Measurements from ENCODE around the gene POLR1A.

The POLR1A gene

GRCh38 chr2:86118130-86118529 lies 12.4 kb upstream of the POLR1A start:
- H3K27ac ChIP-seq, result no peak overlapping the region
- TF ChIP-seq CTCF (IDR thresholded peaks at IDR 0.05) (no peak), ZFX (IDR thresholded peaks at IDR 0.05; ENCODE audit: borderline replicate concordance) (no peak)

DNA sequence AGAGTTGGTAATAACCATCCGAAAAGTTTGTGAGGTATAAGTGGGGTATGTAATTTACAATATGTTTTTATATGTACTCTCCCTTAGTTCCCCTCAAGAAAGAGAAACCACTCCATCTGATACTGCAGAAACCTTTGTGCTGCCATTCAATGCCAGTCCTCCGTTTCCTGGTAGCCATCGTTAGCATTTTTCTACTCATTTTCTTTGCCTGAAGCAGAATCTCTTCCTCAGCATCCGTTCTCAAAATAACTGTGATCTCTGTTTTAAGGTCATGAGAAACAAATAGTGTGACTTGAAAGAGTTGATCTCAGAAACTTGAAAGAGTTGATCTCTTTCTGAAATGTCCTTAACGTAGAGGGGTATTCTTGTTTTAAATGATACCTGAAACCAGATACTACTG lies 1.3 kb upstream of the POLR1A start:
- no peak for TF ChIP-seq ZFX (IDR thresholded peaks at IDR 0.05; ENCODE audit: borderline replicate concordance)
- no peak for TF ChIP-seq CTCF (IDR thresholded peaks at IDR 0.05)
- peak overlapping the region; percentile 74 for H3K27ac ChIP-seq

DNA sequence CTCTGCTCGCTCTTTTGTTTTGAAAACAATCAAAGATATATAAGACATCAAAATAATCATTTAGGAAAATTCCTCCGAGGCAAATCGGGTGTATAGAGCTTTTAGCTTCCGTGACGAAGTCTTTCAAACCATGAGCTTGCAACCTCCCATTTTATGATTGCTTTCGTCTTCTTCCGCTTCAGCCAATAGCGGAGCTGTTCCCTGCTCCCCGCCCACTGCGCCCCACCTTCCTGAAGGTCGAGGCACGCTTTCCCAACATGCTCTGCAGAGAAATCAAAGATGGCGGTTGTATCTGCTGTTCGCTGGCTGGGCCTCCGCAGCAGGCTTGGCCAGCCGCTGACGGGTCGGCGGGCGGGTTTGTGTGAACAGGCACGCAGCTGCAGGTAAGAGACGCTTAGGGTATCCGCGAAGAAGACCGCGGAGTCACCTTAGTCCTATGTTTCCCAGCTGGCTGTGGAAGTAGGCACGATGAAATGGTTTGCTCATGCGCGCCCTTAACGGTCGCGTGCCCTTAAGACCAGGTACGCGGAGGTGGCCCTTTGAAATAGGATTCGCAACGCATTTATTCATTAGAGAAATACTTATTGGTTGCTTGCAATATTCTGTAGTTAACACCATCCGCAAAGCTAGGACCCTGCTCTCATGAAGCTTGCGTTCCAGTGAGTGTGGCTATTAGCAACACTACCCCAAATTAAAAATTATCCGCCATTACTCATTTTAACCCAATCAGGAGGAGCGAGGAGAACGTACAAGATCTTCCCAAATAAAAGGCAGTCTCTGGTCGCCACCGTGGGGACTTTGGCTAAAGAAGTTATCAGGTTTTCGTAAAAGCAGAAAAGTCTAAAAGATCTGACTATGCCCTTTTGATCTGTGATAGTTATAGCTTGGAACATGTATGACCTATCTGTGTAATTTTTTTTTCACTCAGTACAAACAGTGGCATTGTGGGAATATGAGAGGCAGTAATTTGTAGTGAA lies 571 bp upstream of the POLR1A start, which contains the start of gene PTCD3:
Gene PTCD3 (plus strand): TSS at position 267 of the 977 bp plus-strand sequence. CDS start 13 bp downstream, at position 280.
- no peak for TF ChIP-seq ZFX (IDR thresholded peaks at IDR 0.05; ENCODE audit: borderline replicate concordance)
- TF ChIP-seq CTCF (IDR thresholded peaks at IDR 0.05), result no peak
- peak within 1 kb of the TSS; percentile 74 for H3K27ac ChIP-seq

GRCh38 chr2:86102157-86102556 lies 3.5 kb downstream of the POLR1A start:
- no peak for TF ChIP-seq CTCF (IDR thresholded peaks at IDR 0.05)
- TF ChIP-seq ZFX (IDR thresholded peaks at IDR 0.05; ENCODE audit: borderline replicate concordance), result no peak
- H3K27ac ChIP-seq, result no peak overlapping the region

GRCh38 chr2:86097913-86098312 lies 7.8 kb downstream of the POLR1A start:
- TF ChIP-seq ZFX (IDR thresholded peaks at IDR 0.05; ENCODE audit: borderline replicate concordance) (no peak), CTCF (IDR thresholded peaks at IDR 0.05) (no peak)
- no peak overlapping the region for H3K27ac ChIP-seq

DNA sequence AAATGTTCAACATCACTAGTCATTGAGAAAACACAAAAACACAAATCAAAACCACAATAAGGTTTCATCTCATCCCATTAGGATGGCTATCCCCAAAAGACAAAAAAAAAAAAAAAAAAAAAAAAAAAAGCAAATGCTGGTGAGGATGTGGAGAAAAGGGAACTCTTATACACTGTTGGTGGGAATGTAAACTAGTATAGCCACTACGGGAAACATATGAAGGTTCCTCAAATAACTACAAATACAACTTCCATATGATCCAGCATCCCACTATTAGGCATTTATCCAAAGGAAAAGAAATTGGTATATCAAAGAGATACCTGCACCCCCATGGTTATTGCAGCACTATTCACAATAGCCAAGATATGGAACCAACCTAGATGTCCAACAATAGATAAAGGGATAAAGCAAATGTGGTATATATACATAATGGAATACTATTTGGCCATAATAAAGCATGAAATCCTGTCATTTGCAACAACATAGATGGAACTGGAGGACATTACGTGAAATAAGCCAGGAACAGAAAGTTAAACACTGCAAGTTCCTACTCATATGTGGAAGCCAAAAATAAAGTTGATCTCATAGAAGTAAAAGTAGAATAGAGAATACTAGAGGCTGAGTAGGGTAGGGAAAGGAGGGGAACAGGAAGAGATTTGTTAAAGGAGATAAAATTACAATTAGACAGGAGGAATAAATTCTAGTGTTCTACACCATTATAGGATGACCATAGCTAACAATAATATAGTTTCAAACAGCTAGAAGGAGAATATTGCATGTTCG lies 8.4 kb downstream of the POLR1A start:
- TF ChIP-seq CTCF (IDR thresholded peaks at IDR 0.05) (no peak), ZFX (IDR thresholded peaks at IDR 0.05; ENCODE audit: borderline replicate concordance) (no peak)
- no peak overlapping the region for H3K27ac ChIP-seq

All from 22Rv1 (cell line).